Measurements from ENCODE around the gene ZNF532.

Gene ZNF532

GRCh38 chr18:58966704-58967103, 102.0 kb downstream of the ZNF532 start:
- Histone ChIP-seq H2BK12ac (ENCODE audit: low read length) (no peak overlapping the region), H2AFZ (ENCODE audit: low read length) (no peak overlapping the region), H3K4me2 (ENCODE audit: insufficient read depth, low read length, poor library complexity, severe bottlenecking) (no peak overlapping the region), H3K18ac (ENCODE audit: low read length) (no peak overlapping the region), H3K4me3 (ENCODE audit: low read length in 2 of 2) (no peak overlapping the region), H3K23ac (ENCODE audit: low read depth, low read length, poor library complexity) (no peak overlapping the region), H3K9me3 (replicated peaks in 1 of 2; ENCODE audit: control insufficient read depth in 2 of 2, insufficient read depth in 1 of 2, low read depth in 1 of 2, low read length in 2 of 2) (no peaks in the 10 kb centered on the region), H3K9ac (ENCODE audit: low read depth, low read length, poor library complexity) (no peak overlapping the region), H2BK120ac (ENCODE audit: low read depth, low read length) (no peak overlapping the region), H2BK15ac (ENCODE audit: low read length) (no peak overlapping the region), H2BK5ac (ENCODE audit: low read length) (no peak overlapping the region), H3K4me1 (ENCODE audit: control insufficient read depth in 2 of 2, insufficient read depth in 1 of 2, low read depth in 1 of 2, low read length in 2 of 2) (peaks cover 0 to 7% of the 10 kb centered on the region in 2 donors), H3K4ac (ENCODE audit: low read length) (no peak overlapping the region), H4K8ac (ENCODE audit: low read depth, low read length) (no peak overlapping the region), H2AK5ac (ENCODE audit: low read depth, low read length) (no peak overlapping the region), H4K91ac (ENCODE audit: low read depth, low read length, poor library complexity) (no peak overlapping the region), H3K79me1 (ENCODE audit: low read depth, low read length) (no peaks in the 10 kb centered on the region), H3K27me3 (ENCODE audit: control insufficient read depth in 3 of 3, insufficient read depth in 3 of 3, low read depth in 1 of 3, low read length in 3 of 3) (no peaks in the 10 kb centered on the region), H3K27ac (replicated peaks; ENCODE audit: low read length) (no peak overlapping the region), H3K36me3 (replicated peaks in 1 of 2; ENCODE audit: control insufficient read depth in 2 of 2, insufficient read depth in 2 of 2, low read length in 2 of 2) (peaks cover 13 to 87% of the 10 kb centered on the region in 2 donors), H3K14ac (ENCODE audit: low read length) (no peak overlapping the region)
- WGBS, 2 donors (ENCODE audit: extremely low coverage in 2 of 2, insufficient read length in 2 of 2, insufficient replicate concordance in 1 of 2), result no CpG with 5 or more reads among the region's 3 CpGs
- DNase-seq (ENCODE audit: low spot score), result no peak

GRCh38 chr18:58967751-58968254, 103.1 kb downstream of the ZNF532 start:
- Histone ChIP-seq H3K4me2 (ENCODE audit: insufficient read depth, low read length, poor library complexity, severe bottlenecking) (no peak overlapping the region), H3K27ac (replicated peaks; ENCODE audit: low read length) (no peak overlapping the region), H3K4me3 (ENCODE audit: low read length in 2 of 2) (no peak overlapping the region), H2BK5ac (ENCODE audit: low read length) (no peak overlapping the region), H2BK12ac (ENCODE audit: low read length) (no peak overlapping the region), H4K91ac (ENCODE audit: low read depth, low read length, poor library complexity) (no peak overlapping the region), H2AFZ (ENCODE audit: low read length) (no peak overlapping the region), H3K4me1 (ENCODE audit: control insufficient read depth in 2 of 2, insufficient read depth in 1 of 2, low read depth in 1 of 2, low read length in 2 of 2) (peaks cover 0 to 7% of the 10 kb centered on the region in 2 donors), H3K14ac (ENCODE audit: low read length) (no peak overlapping the region), H3K18ac (ENCODE audit: low read length) (no peak overlapping the region), H2BK120ac (ENCODE audit: low read depth, low read length) (no peak overlapping the region), H3K79me1 (ENCODE audit: low read depth, low read length) (no peaks in the 10 kb centered on the region), H2BK15ac (ENCODE audit: low read length) (no peak overlapping the region), H3K23ac (ENCODE audit: low read depth, low read length, poor library complexity) (no peak overlapping the region), H3K36me3 (replicated peaks in 1 of 2; ENCODE audit: control insufficient read depth in 2 of 2, insufficient read depth in 2 of 2, low read length in 2 of 2) (peaks cover 11 to 92% of the 10 kb centered on the region in 2 donors), H3K4ac (ENCODE audit: low read length) (no peak overlapping the region), H2AK5ac (ENCODE audit: low read depth, low read length) (no peak overlapping the region), H3K27me3 (ENCODE audit: control insufficient read depth in 3 of 3, insufficient read depth in 3 of 3, low read depth in 1 of 3, low read length in 3 of 3) (no peaks in the 10 kb centered on the region), H4K8ac (ENCODE audit: low read depth, low read length) (no peak overlapping the region), H3K9ac (ENCODE audit: low read depth, low read length, poor library complexity) (no peak overlapping the region), H3K9me3 (replicated peaks in 1 of 2; ENCODE audit: control insufficient read depth in 2 of 2, insufficient read depth in 1 of 2, low read depth in 1 of 2, low read length in 2 of 2) (no peaks in the 10 kb centered on the region)
- no peak for DNase-seq (ENCODE audit: low spot score)
- WGBS, 2 donors (ENCODE audit: extremely low coverage in 2 of 2, insufficient read length in 2 of 2, insufficient replicate concordance in 1 of 2), result no CpG with 5 or more reads among the region's 5 CpGs

GRCh38 chr18:58970943-58971790, 106.5 kb downstream of the ZNF532 start:
- Histone ChIP-seq H2BK120ac (ENCODE audit: low read depth, low read length) (no peak overlapping the region), H4K91ac (ENCODE audit: low read depth, low read length, poor library complexity) (no peak overlapping the region), H3K27me3 (ENCODE audit: control insufficient read depth in 3 of 3, insufficient read depth in 3 of 3, low read depth in 1 of 3, low read length in 3 of 3) (no peaks in the 10 kb centered on the region), H3K4me3 (ENCODE audit: low read length in 2 of 2) (no peak overlapping the region), H3K79me1 (ENCODE audit: low read depth, low read length) (no peaks in the 10 kb centered on the region), H3K14ac (ENCODE audit: low read length) (no peak overlapping the region), H3K27ac (replicated peaks; ENCODE audit: low read length) (no peak overlapping the region), H2AFZ (ENCODE audit: low read length) (no peak overlapping the region), H2BK12ac (ENCODE audit: low read length) (no peak overlapping the region), H3K9ac (ENCODE audit: low read depth, low read length, poor library complexity) (no peak overlapping the region), H2BK5ac (ENCODE audit: low read length) (no peak overlapping the region), H3K36me3 (replicated peaks in 1 of 2; ENCODE audit: control insufficient read depth in 2 of 2, insufficient read depth in 2 of 2, low read length in 2 of 2) (peaks cover 10 to 89% of the 10 kb centered on the region in 2 donors), H3K4me2 (ENCODE audit: insufficient read depth, low read length, poor library complexity, severe bottlenecking) (no peak overlapping the region), H3K4ac (ENCODE audit: low read length) (no peak overlapping the region), H2BK15ac (ENCODE audit: low read length) (no peak overlapping the region), H3K9me3 (replicated peaks in 1 of 2; ENCODE audit: control insufficient read depth in 2 of 2, insufficient read depth in 1 of 2, low read depth in 1 of 2, low read length in 2 of 2) (no peaks in the 10 kb centered on the region), H4K8ac (ENCODE audit: low read depth, low read length) (no peak overlapping the region), H2AK5ac (ENCODE audit: low read depth, low read length) (no peak overlapping the region), H3K4me1 (ENCODE audit: control insufficient read depth in 2 of 2, insufficient read depth in 1 of 2, low read depth in 1 of 2, low read length in 2 of 2) (peaks cover 0 to 8% of the 10 kb centered on the region in 2 donors), H3K23ac (ENCODE audit: low read depth, low read length, poor library complexity) (no peak overlapping the region), H3K18ac (ENCODE audit: low read length) (no peak overlapping the region)
- no peak for DNase-seq (ENCODE audit: low spot score)
- no CpG with 5 or more reads among the region's 14 CpGs for WGBS, 2 donors (ENCODE audit: extremely low coverage in 2 of 2, insufficient read length in 2 of 2, insufficient replicate concordance in 1 of 2)

- H2BK5ac ChIP-seq (ENCODE audit: low read length), result no peak overlapping the region
- H2BK15ac ChIP-seq (ENCODE audit: low read length), result no peak overlapping the region
- no peak overlapping the region for H3K4ac ChIP-seq (ENCODE audit: low read length)
- no peak for DNase-seq (ENCODE audit: low spot score)
- no peak overlapping the region for H3K4me3 ChIP-seq (ENCODE audit: low read length in 2 of 2)
- H3K9me3 ChIP-seq (replicated peaks in 1 of 2; ENCODE audit: control insufficient read depth in 2 of 2, insufficient read depth in 1 of 2, low read depth in 1 of 2, low read length in 2 of 2), result peaks cover 0 to 3% of the 10 kb centered on the region in 2 donors
- H4K8ac ChIP-seq (ENCODE audit: low read depth, low read length), result no peak overlapping the region
- H3K27me3 ChIP-seq (ENCODE audit: control insufficient read depth in 3 of 3, insufficient read depth in 3 of 3, low read depth in 1 of 3, low read length in 3 of 3), result no peaks in the 10 kb centered on the region
- H3K79me1 ChIP-seq (ENCODE audit: low read depth, low read length), result no peaks in the 10 kb centered on the region
- peaks cover 0 to 3% of the 10 kb centered on the region in 2 donors for H3K4me1 ChIP-seq (ENCODE audit: control insufficient read depth in 2 of 2, insufficient read depth in 1 of 2, low read depth in 1 of 2, low read length in 2 of 2)
- no peak overlapping the region for H3K18ac ChIP-seq (ENCODE audit: low read length)
- no peak overlapping the region for H3K27ac ChIP-seq (replicated peaks; ENCODE audit: low read length)
- H3K14ac ChIP-seq (ENCODE audit: low read length), result no peak overlapping the region
- H3K4me2 ChIP-seq (ENCODE audit: insufficient read depth, low read length, poor library complexity, severe bottlenecking), result no peak overlapping the region
- no peak overlapping the region for H2AFZ ChIP-seq (ENCODE audit: low read length)
- no peak overlapping the region for H3K23ac ChIP-seq (ENCODE audit: low read depth, low read length, poor library complexity)
- no CpG with 5 or more reads among the region's 11 CpGs for WGBS, 2 donors (ENCODE audit: extremely low coverage in 2 of 2, insufficient read length in 2 of 2, insufficient replicate concordance in 1 of 2)
- H3K36me3 ChIP-seq (replicated peaks in 1 of 2; ENCODE audit: control insufficient read depth in 2 of 2, insufficient read depth in 2 of 2, low read length in 2 of 2), result peaks cover 16 to 88% of the 10 kb centered on the region in 2 donors
- H3K9ac ChIP-seq (ENCODE audit: low read depth, low read length, poor library complexity), result no peak overlapping the region
- H2AK5ac ChIP-seq (ENCODE audit: low read depth, low read length), result no peak overlapping the region
- H4K91ac ChIP-seq (ENCODE audit: low read depth, low read length, poor library complexity), result no peak overlapping the region
- H2BK120ac ChIP-seq (ENCODE audit: low read depth, low read length), result no peak overlapping the region
- no peak overlapping the region for H2BK12ac ChIP-seq (ENCODE audit: low read length)
Observed at GRCh38 chr18:58975296-58975695, 110.6 kb downstream of the ZNF532 start.
